Skeletal muscle tissue (tissue), 4 donors: Measurements from ENCODE around the gene AKAP13. TPM values are rescaled to one million over a fixed set of nuclear protein-coding genes. Genes with fewer than 3 reads are reported as not detected.

Source experiments
- H3K27ac ChIP-seq: one replicate; pipeline ENCODE4 v1.7.0; 2013; ENCODE audit warnings: mild to moderate bottlenecking, low read depth, low read length, inconsistent platforms
- H3K27me3 ChIP-seq, 3 donors: one replicate each; pipeline ENCODE4 v1.7.0; 2013; ENCODE audit warnings: low read length in 3 of 3; ENCODE audit not compliant: control insufficient read depth in 3 of 3, insufficient read depth in 3 of 3
- H3K36me3 ChIP-seq, 3 donors: one replicate each; pipeline ENCODE4 v1.7.0; 2013; ENCODE audit warnings: low read length in 3 of 3; ENCODE audit not compliant: control insufficient read depth in 3 of 3, insufficient read depth in 3 of 3
- H3K4me1 ChIP-seq, 3 donors: one replicate each; pipeline ENCODE4 v1.7.0; 2013; ENCODE audit warnings: low read length in 3 of 3, mild to moderate bottlenecking in 3 of 3; ENCODE audit not compliant: control insufficient read depth in 3 of 3, insufficient read depth in 3 of 3
- H3K4me3 ChIP-seq, 3 donors: one replicate each; pipeline ENCODE4 v1.7.0; 2013; ENCODE audit warnings: low read length in 3 of 3
- H3K9ac ChIP-seq, 3 donors: one replicate each; pipeline ENCODE4 v1.7.0; 2013; ENCODE audit warnings: low read length in 3 of 3, mild to moderate bottlenecking in 3 of 3, moderate library complexity in 2 of 3, low read depth in 1 of 3
- H3K9me3 ChIP-seq, 3 donors: one replicate each; pipeline ENCODE4 v1.7.0; 2013; ENCODE audit warnings: low read length in 3 of 3; ENCODE audit not compliant: control insufficient read depth in 3 of 3
- total RNA-seq: library from RNA; depleted of rRNA; stranded (reverse); fragments of >200 nt; gene quantifications from one replicate; pipeline ENCODE4 v1.2.3, GENCODE V29; 2014
- donor health status: Osteomylitis.

Gene AKAP13
- total RNA-seq, 1 donor from 2014 or later, result 129 TPM

- H3K36me3 ChIP-seq, result peaks cover 11 to 14% (median 11%) of the 10 kb centered on the region in 3 donors
- H3K27ac ChIP-seq, result no peak overlapping the region
- H3K4me1 ChIP-seq, result peaks cover 53 to 58% (median 57%) of the 10 kb centered on the region in 3 donors
- H3K27me3 ChIP-seq, result no peaks in the 10 kb centered on the region
- H3K9ac ChIP-seq, result no peak overlapping the region
- H3K9me3 ChIP-seq, result no peaks in the 10 kb centered on the region
- no peak overlapping the region for H3K4me3 ChIP-seq
Observed at GRCh38 chr15:85752491-85752961, 372.1 kb downstream of the AKAP13 start.

GRCh38 chr15:85753261-85753660, 372.9 kb downstream of the AKAP13 start:
- peaks cover 6 to 13% (median 10%) of the 10 kb centered on the region in 3 donors for H3K36me3 ChIP-seq
- H3K27ac ChIP-seq, result no peak overlapping the region
- H3K9me3 ChIP-seq, result no peaks in the 10 kb centered on the region
- H3K27me3 ChIP-seq, result no peaks in the 10 kb centered on the region
- H3K9ac ChIP-seq, result no peak overlapping the region
- no peak overlapping the region for H3K4me3 ChIP-seq
- H3K4me1 ChIP-seq, result peaks cover 51 to 59% (median 55%) of the 10 kb centered on the region in 3 donors

DNA sequence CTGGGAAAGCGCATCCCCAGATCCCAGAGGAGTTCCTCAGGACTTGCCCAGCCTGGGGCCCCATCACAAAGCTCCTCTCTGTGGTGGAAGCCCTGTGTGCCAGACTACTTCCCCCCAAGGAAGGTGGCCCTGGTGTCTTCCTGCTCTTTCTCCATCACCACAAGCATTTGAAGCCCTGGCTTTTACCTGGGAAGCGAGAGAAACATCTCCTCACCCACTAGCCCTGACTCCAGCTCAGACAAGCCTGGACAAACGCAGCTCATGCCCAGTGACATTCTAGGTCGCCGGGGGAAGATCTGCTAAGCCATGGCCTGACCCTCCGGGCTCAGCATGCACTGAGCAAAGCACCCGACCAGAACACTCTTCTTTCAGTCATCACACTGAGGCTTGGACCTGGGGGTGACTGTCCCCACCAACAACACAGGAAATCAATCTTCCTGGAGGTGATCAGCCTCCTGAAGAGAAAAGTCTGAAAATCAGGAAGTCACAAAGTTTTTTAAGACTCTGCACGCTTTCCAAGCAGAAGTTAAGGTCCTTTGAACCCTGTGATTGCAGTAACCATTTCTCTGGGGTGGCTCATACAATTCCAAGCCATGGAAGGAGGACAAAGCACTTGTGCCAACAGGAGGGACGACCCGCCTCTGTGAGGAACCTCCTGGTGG, 373.5 kb downstream of the AKAP13 start:
- no peaks in the 10 kb centered on the region for H3K27me3 ChIP-seq
- H3K4me3 ChIP-seq, result no peak overlapping the region
- H3K27ac ChIP-seq, result no peak overlapping the region
- H3K9me3 ChIP-seq, result no peaks in the 10 kb centered on the region
- peaks cover 5 to 9% (median 9%) of the 10 kb centered on the region in 3 donors for H3K36me3 ChIP-seq
- no peak overlapping the region for H3K9ac ChIP-seq
- H3K4me1 ChIP-seq, result peaks cover 46 to 52% (median 49%) of the 10 kb centered on the region in 3 donors

DNA sequence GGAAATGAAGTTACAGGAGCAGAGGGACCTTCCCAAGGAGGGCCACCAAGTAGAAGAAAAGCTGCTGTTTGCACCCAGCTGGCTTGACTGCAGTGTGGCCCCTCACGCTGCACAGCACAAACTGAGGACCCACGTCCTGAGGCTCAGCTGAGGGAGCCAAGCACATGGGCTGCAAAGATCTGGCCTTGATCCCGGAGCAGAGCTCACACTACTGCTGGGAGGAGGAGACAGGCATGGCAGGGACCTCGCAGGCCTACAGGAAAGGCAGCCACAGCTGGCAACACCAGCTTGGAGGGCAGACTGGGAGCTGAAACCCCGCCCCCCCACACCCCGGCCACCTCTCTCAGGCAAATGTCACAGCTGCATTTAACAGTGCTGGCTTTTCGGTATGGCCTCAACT, 374.6 kb downstream of the AKAP13 start:
- H3K9ac ChIP-seq, result no peak overlapping the region
- no peaks in the 10 kb centered on the region for H3K9me3 ChIP-seq
- peaks cover 9 to 13% (median 9%) of the 10 kb centered on the region in 3 donors for H3K36me3 ChIP-seq
- peaks cover 37 to 48% (median 40%) of the 10 kb centered on the region in 3 donors for H3K4me1 ChIP-seq
- no peaks in the 10 kb centered on the region for H3K27me3 ChIP-seq
- no peak overlapping the region for H3K4me3 ChIP-seq
- no peak overlapping the region for H3K27ac ChIP-seq

GRCh38 chr15:85755471-85755870, 375.1 kb downstream of the AKAP13 start:
- no peaks in the 10 kb centered on the region for H3K27me3 ChIP-seq
- H3K36me3 ChIP-seq, result peaks cover 9 to 13% (median 12%) of the 10 kb centered on the region in 3 donors
- H3K4me3 ChIP-seq, result no peak overlapping the region
- no peak overlapping the region for H3K27ac ChIP-seq
- H3K9me3 ChIP-seq, result no peaks in the 10 kb centered on the region
- H3K9ac ChIP-seq, result peak overlapping the region in 1 of 3 donors; percentile 16
- peaks cover 32 to 43% (median 36%) of the 10 kb centered on the region in 3 donors for H3K4me1 ChIP-seq

DNA sequence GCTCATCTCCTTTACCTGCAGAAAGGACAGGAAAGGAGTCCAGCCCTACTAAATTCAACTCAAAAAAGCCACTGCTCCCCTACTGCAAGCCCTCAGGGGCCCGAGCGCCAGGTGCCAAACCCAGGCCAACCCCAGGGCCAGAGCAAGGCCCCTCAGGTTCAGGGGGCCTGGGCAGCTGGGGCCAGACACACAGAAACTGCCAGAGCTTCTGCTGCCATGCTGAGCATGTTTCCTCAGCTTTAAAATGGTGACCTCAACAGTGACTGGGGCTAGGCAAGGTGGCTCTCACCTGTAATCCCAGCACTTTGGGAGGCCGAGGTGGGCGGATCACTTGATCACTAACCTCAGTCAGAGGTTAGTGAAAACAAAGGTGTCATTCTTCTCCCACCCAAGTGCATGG, 375.5 kb downstream of the AKAP13 start:
- Histone ChIP-seq H3K9me3 (no peaks in the 10 kb centered on the region), H3K4me1 (peaks cover 28 to 38% (median 32%) of the 10 kb centered on the region in 3 donors), H3K27me3 (no peaks in the 10 kb centered on the region), H3K9ac (peak overlapping the region in 1 of 3 donors; percentile 16), H3K36me3 (peaks cover 9 to 14% (median 13%) of the 10 kb centered on the region in 3 donors), H3K4me3 (no peak overlapping the region), H3K27ac (no peak overlapping the region)

DNA sequence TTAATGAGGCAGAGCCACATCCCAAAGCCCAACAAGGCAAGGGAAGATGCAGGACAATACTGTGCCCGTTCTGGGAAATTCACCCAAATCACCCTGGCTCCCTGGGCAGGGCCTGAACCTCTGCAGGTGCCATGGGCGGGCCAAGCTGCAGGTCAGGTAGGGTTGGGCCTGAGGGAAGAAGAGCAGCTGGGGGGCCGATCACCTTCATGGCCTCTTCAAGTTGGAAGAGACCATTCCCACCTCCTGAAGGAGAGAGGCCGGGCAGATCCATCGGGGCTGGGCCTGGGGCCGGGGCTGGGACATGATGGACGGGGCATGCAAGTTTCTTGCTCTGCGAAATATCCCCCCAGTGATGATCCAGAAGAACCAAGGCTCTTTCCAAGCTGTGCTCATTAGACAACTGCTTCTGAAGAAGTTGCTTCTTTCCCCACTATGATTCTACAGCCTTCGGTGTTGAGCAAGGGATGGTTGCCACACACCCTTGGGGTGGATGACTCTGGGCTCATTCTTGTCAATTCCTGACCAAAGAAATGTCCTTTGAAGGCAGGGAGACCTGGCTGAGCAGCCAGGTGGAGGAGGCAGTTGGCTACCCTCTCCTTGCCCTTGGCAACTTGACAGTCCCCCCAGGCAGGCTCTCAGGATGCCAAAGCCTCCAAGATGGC, 376.1 kb downstream of the AKAP13 start:
- H3K4me3 ChIP-seq, result no peak overlapping the region
- H3K9ac ChIP-seq, result no peak overlapping the region
- H3K27ac ChIP-seq, result no peak overlapping the region
- H3K36me3 ChIP-seq, result peaks cover 9 to 14% (median 13%) of the 10 kb centered on the region in 3 donors
- H3K4me1 ChIP-seq, result peaks cover 22 to 35% (median 26%) of the 10 kb centered on the region in 3 donors
- H3K9me3 ChIP-seq, result no peaks in the 10 kb centered on the region
- H3K27me3 ChIP-seq, result no peaks in the 10 kb centered on the region

GRCh38 chr15:85757073-85757938, 376.9 kb downstream of the AKAP13 start:
- Histone ChIP-seq H3K4me1 (peaks cover 17 to 35% (median 19%) of the 10 kb centered on the region in 3 donors), H3K4me3 (no peak overlapping the region), H3K9me3 (no peaks in the 10 kb centered on the region), H3K9ac (no peak overlapping the region), H3K27me3 (no peaks in the 10 kb centered on the region), H3K27ac (no peak overlapping the region), H3K36me3 (peaks cover 9 to 14% (median 13%) of the 10 kb centered on the region in 3 donors)

DNA sequence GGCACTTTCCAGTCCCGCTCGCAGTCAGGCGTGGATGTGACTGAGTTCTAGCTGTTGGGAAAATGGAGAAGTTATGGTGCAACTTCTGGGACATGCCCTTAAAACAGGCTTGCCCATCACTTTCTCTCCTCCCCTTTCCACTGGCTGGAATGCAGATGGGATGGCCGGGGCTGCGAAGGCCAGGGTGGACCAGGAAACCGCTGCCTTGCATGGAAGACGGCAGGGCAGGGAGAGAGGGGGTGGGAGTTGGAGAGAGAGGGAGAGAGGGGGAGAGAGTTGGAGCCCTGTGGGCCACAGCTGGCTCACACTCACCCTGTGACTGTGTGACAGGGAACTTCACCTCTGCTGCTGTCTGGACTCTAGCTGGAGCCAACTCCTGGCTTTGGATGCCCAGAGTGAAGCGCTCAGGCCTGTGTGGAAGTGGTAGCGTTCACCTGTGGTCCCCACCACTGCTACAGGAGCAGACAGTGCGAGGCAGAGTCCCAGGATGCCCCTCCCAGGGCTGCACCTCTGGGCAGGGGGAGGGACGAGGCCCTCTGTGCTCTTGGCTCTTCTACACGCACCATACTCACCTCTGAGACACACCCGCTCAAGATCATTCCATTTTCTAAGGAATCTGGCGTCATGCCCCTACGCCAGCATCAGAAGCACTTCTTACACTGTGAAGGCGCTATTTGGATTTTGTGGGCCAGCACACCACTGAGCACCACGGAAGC, 377.7 kb downstream of the AKAP13 start:
- Histone ChIP-seq H3K27me3 (no peaks in the 10 kb centered on the region), H3K4me1 (peaks cover 21 to 37% (median 21%) of the 10 kb centered on the region in 3 donors), H3K9ac (no peak overlapping the region), H3K27ac (no peak overlapping the region), H3K9me3 (no peaks in the 10 kb centered on the region), H3K36me3 (peaks cover 9 to 14% (median 13%) of the 10 kb centered on the region in 3 donors), H3K4me3 (no peak overlapping the region)
